GM21447 (cell line): ENCODE data around the gene KCTD10.
"Not testable (repeated sequence)": the region's sequence is repeated elsewhere in the genome, so short reads cannot be mapped to it uniquely, and the experiment has no call there.

Experiments
- ATAC-seq: cut with Tn5 transposase; IDR thresholded peaks from one replicate; pipeline ENCODE4 v1.9.1; 2021; ENCODE audit not compliant: unreplicated experiment

Gene KCTD10

GRCh38 chr12:109475121-109475520 lies 2.0 kb downstream of the KCTD10 start:
- no peak for ATAC-seq

- ATAC-seq: not testable (repeated sequence)
Observed at GRCh38 chr12:109473526-109474270, 3.4 kb downstream of the KCTD10 start.

- no peak for ATAC-seq
Observed at GRCh38 chr12:109473006-109473405, 4.1 kb downstream of the KCTD10 start.

- ATAC-seq: no peak
Observed at GRCh38 chr12:109469517-109469916, 7.6 kb downstream of the KCTD10 start.

GRCh38 chr12:109467978-109468676 lies 9.0 kb downstream of the KCTD10 start:
- no peak for ATAC-seq

- ATAC-seq: no peak
Observed at GRCh38 chr12:109466821-109467220, 10.3 kb downstream of the KCTD10 start.

GRCh38 chr12:109466305-109466704 lies 10.8 kb downstream of the KCTD10 start:
- ATAC-seq: no peak

- no peak for ATAC-seq
Observed at GRCh38 chr12:109464642-109465351, 12.3 kb downstream of the KCTD10 start.

GRCh38 chr12:109463756-109464155 lies 13.3 kb downstream of the KCTD10 start:
- ATAC-seq: no peak

- ATAC-seq: no peak
Observed at GRCh38 chr12:109462868-109463692, 14.0 kb downstream of the KCTD10 start.

GRCh38 chr12:109461846-109462756 lies 15.0 kb downstream of the KCTD10 start:
- ATAC-seq: no peak

GRCh38 chr12:109461049-109461845 lies 15.9 kb downstream of the KCTD10 start:
- no peak for ATAC-seq

GRCh38 chr12:109460538-109460937 lies 16.6 kb downstream of the KCTD10 start:
- no peak for ATAC-seq

- ATAC-seq: no peak
Observed at GRCh38 chr12:109459247-109459646, 17.9 kb downstream of the KCTD10 start.

GRCh38 chr12:109458771-109459208 lies 18.3 kb downstream of the KCTD10 start:
- no peak for ATAC-seq

- no peak for ATAC-seq
Observed at GRCh38 chr12:109458086-109458485, 19.0 kb downstream of the KCTD10 start.

GRCh38 chr12:109455706-109456105 lies 21.4 kb downstream of the KCTD10 start:
- no peak for ATAC-seq

- ATAC-seq: no peak
Observed at GRCh38 chr12:109452489-109452888, 24.6 kb downstream of the KCTD10 start.

- no peak for ATAC-seq
Observed at GRCh38 chr12:109451400-109451799, 25.7 kb downstream of the KCTD10 start.
